K562 (cell line): ENCODE measurements around the gene DNAJB13. TPM values are rescaled to one million over a fixed set of nuclear protein-coding genes. Genes with fewer than 3 reads are reported as not detected.

Experiments
- ARHGAP35 ChIP-seq: fragments of 450-650 bp; IDR thresholded peaks from 2 replicates; pipeline ENCODE4 v1.6.1; 2018; ENCODE audit not compliant: partially characterized antibody
- CBX3 ChIP-seq, 2 experiments: IDR thresholded peaks; 1 replicate in 1 of 2; 2 replicates in 1 of 2; pipeline ENCODE4 v1.6.1; 2012; ENCODE audit warnings: inconsistent platforms in 2 of 2, low read length in 2 of 2, borderline replicate concordance in 1 of 2, control low read depth in 1 of 2
- CHCHD3 ChIP-seq: fragments of 250-450 bp; sonication (Bioruptor Pico); IDR thresholded peaks from 2 replicates; pipeline ENCODE4 v2.1.2; 2022; ENCODE audit warnings: mild to moderate bottlenecking
- FUS ChIP-seq: fragments of 200-400 bp; formaldehyde crosslinking; optimal IDR thresholded peaks from 2 replicates; pipeline ENCODE3; 2017; ENCODE audit warnings: low read depth, low read length
- KLF10 ChIP-seq: fragments of 250-450 bp; sonication (Bioruptor Pico); IDR thresholded peaks from 2 replicates; pipeline ENCODE4 v1.6.1; 2021; ENCODE audit warnings: matching md5 sums
- KLF16 ChIP-seq: IDR thresholded peaks from 2 replicates; pipeline ENCODE4 v1.6.1; 2016; ENCODE audit warnings: antibody characterized with exemption
- MXI1 ChIP-seq: IDR thresholded peaks from 2 replicates; pipeline ENCODE4 v1.6.1; 2011; ENCODE audit warnings: low read depth, mild to moderate bottlenecking, improper control_type of control experiment, low read length
- NONO ChIP-seq, 2 experiments: fragments of 200-400 bp in 1 of 2; fragments of 450-650 bp in 1 of 2; formaldehyde crosslinking in 1 of 2; IDR thresholded peaks; 2 replicates each; pipeline ENCODE4 v1.6.1; 2017; ENCODE audit warnings: low read depth in 2 of 2, mild to moderate bottlenecking in 2 of 2, moderate library complexity in 2 of 2, low read length in 1 of 2
- POLR3A ChIP-seq: IDR thresholded peaks from 2 replicates; pipeline ENCODE4 v1.6.1; 2011; ENCODE audit warnings: borderline replicate concordance, mild to moderate bottlenecking, moderate library complexity; ENCODE audit not compliant: insufficient read length, insufficient read depth; ENCODE audit errors: extremely low read depth
- RBM15 ChIP-seq: fragments of 200-400 bp; formaldehyde crosslinking; IDR thresholded peaks from 2 replicates; pipeline ENCODE4 v1.6.1; 2018; ENCODE audit warnings: mild to moderate bottlenecking, low read length, moderate library complexity; ENCODE audit not compliant: insufficient read depth
- RBM25 ChIP-seq: fragments of 200-400 bp; formaldehyde crosslinking; IDR thresholded peaks from 2 replicates; pipeline ENCODE4 v1.6.1; 2018; ENCODE audit warnings: low read length, low read depth, moderate library complexity; ENCODE audit not compliant: severe bottlenecking
- SRF ChIP-seq, 2 experiments: fragments of 250-450, 450-650 bp in 1 of 2; sonication (Bioruptor Pico) in 1 of 2; sonication (generic) in 1 of 2; formaldehyde crosslinking; IDR thresholded peaks; 2 replicates each; pipeline versions ENCODE4 v1.5.0 to v1.5.1; 2020 to 2022; ENCODE audit warnings: mild to moderate bottlenecking in 1 of 2, missing genetic modification reagents in 1 of 2
- SRSF1 ChIP-seq: fragments of 200-400 bp; formaldehyde crosslinking; IDR thresholded peaks from 2 replicates; pipeline ENCODE4 v1.6.1; 2017; ENCODE audit warnings: mild to moderate bottlenecking, low read depth, low read length, moderate library complexity
- STAT5B ChIP-seq: fragments of 250-450 bp; sonication (Bioruptor Pico); IDR thresholded peaks from 2 replicates; pipeline ENCODE4 v1.8.0; 2021; ENCODE audit warnings: mild to moderate bottlenecking, inconsistent platforms
- TAL1 ChIP-seq: fragments of 450-650 bp; IDR thresholded peaks from 2 replicates; pipeline ENCODE4 v1.6.1; 2016; ENCODE audit warnings: mild to moderate bottlenecking
- ZBTB7A ChIP-seq: IDR thresholded peaks from 2 replicates; pipeline ENCODE4 v1.6.1; 2011; ENCODE audit warnings: low read depth, mild to moderate bottlenecking, low read length, moderate library complexity, borderline replicate concordance; ENCODE audit not compliant: control insufficient read depth
- ZHX1 ChIP-seq: fragments of 150-350 bp; conservative IDR thresholded peaks from 2 replicates; pipeline ENCODE4 v1.6.1; 2014; ENCODE audit warnings: low read length
- ZNF175 ChIP-seq: fragments of 200-800 bp; sonication (Bioruptor generic); IDR thresholded peaks from 2 replicates; pipeline ENCODE4 v1.6.1; 2016; ENCODE audit warnings: low read depth, mild to moderate bottlenecking, missing genetic modification characterization, missing compliant biosample characterization
- ZNF217 ChIP-seq: sonication (generic); formaldehyde crosslinking; IDR thresholded peaks from 2 replicates; pipeline ENCODE4 v1.8.0; 2022; ENCODE audit warnings: mild to moderate bottlenecking, missing genetic modification reagents
- ZNF24 ChIP-seq: fragments of 450-650 bp; IDR thresholded peaks from 2 replicates; pipeline ENCODE4 v1.6.1; 2016
- ZNF324 ChIP-seq: fragments of 250-450 bp; sonication (Bioruptor Pico); IDR thresholded peaks from 2 replicates; pipeline ENCODE4 v1.4.0; 2020; ENCODE audit warnings: mild to moderate bottlenecking
- ZNF699 ChIP-seq: fragments of 250-450 bp; sonication (Bioruptor Pico); IDR thresholded peaks from 2 replicates; pipeline ENCODE4 v1.8.0; 2021; ENCODE audit warnings: mild to moderate bottlenecking, moderate library complexity; ENCODE audit not compliant: insufficient replicate concordance
- polyA plus RNA-seq, 8 experiments: library from polyadenylated mRNA; depleted of rRNA in 4 of 8; stranded (reverse) in 5 of 8; unstranded in 3 of 8; fragments of >200 nt; fragmentation: Nextera tagmentation in 2 of 8; fragmentation: Illumina TruSeq in 1 of 8; extraction: Ambion mirVana in 2 of 8; extraction: Trizol in 1 of 8; gene quantifications; 2 replicates each; pipeline versions ENCODE4 v1.2.1 to v1.2.3, GENCODE V29; 2011 to 2014; ENCODE audit warnings: inconsistent platforms in 1 of 8, missing spikeins in 1 of 8
- total RNA-seq, 7 experiments: library from RNA; depleted of rRNA in 6 of 7; stranded (reverse); fragments of >200 nt in 6 of 7; fragmentation: Illumina TruSeq in 2 of 7; extraction: Trizol in 2 of 7; gene quantifications; 2 replicates each; pipeline versions ENCODE4 v1.2.1 to v1.2.3, GENCODE V29; 2011 to 2021; ENCODE audit warnings: low replicate concordance in 1 of 7
- TF ChIP-seq, protein P1 (sequence below): fragments of 250-450 bp; sonication (Bioruptor Pico); IDR thresholded peaks from 2 replicates; pipeline ENCODE4 v1.8.0; 2022; ENCODE audit warnings: inconsistent platforms
- TF ChIP-seq, protein P2 (sequence below): sonication (generic); formaldehyde crosslinking; IDR thresholded peaks from 2 replicates; pipeline ENCODE4 v1.9.0; 2022; ENCODE audit warnings: mild to moderate bottlenecking, missing genetic modification reagents

Gene DNAJB13
- total and polyA plus RNA-seq, 9 of the 15 experiments (the other 6 are each of a cell fraction or from before 2014, with no cell fraction given), result 0.14 TPM; not detected in 8

DNA sequence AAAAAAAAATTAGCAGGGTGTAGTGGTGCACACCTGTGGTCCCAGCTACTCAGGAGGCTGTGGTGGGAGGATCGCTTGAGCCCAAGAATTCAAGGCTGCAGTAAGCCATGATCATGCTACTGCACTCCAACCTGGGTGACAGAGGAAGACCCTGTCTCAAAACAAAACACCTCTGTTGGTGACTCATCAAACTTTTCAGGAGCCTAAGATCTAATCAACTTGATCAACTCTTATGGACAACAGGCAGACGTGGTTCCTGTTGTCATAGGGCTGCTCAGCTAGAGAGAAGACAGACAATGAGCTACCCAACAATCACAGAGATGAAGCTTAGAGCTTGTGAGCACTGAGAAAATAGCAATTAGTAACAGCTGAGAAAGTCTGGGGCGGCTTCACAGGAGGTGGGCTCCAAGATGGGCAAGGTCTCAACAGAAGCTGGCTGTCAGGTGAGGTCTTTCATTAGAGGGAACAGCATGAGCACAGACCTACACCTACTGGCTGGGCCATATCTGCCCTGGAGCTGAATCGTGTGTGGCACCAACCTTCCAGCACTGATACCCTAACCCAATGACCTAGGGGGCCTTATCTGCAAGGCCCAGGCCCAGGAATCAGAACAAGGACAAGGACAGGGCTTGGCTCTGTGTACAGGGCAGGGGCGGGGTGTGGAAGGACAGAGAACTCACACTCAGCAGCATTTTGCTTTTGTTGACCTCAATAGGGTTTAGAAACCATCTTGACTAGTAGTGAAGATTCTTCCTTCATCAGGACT lies 65.3 kb downstream of the DNAJB13 start (continued):
- TF ChIP-seq NONO (IDR thresholded peaks at IDR 0.05; ENCODE audit: low read depth in 2 of 2, low read length in 1 of 2) (no peak), RBM25 (no peak), ARHGAP35 (no peak), SRF (CRISPR knock-in tag; IDR thresholded peaks at IDR 0.05) (no peak), CBX3 (IDR thresholded peaks at IDR 0.05; ENCODE audit: borderline replicate concordance in 1 of 2, low read length in 2 of 2) (no peak), TAL1 (peak; percentile 97), ZBTB7A (peak; percentile 71; the same call in 1 of the 2 replicates), ZNF699 (CRISPR knock-in tag) (no peak), STAT5B (no peak), CHCHD3 (CRISPR knock-in tag) (no peak), ZNF217 (CRISPR knock-in tag) (no peak), ZNF324 (CRISPR knock-in tag) (no peak), FUS (no peak), ZHX1 (no peak), MXI1 (peak; percentile 51; the same call in 1 of the 2 replicates), POLR3A (no peak), ZNF24 (no peak), RBM15 (no peak), KLF16 (peak; percentile 89), ZNF175 (CRISPR knock-in tag) (no peak), SRSF1 (no peak), KLF10 (CRISPR knock-in tag) (no peak)
- TF ChIP-seq, protein P1, sequence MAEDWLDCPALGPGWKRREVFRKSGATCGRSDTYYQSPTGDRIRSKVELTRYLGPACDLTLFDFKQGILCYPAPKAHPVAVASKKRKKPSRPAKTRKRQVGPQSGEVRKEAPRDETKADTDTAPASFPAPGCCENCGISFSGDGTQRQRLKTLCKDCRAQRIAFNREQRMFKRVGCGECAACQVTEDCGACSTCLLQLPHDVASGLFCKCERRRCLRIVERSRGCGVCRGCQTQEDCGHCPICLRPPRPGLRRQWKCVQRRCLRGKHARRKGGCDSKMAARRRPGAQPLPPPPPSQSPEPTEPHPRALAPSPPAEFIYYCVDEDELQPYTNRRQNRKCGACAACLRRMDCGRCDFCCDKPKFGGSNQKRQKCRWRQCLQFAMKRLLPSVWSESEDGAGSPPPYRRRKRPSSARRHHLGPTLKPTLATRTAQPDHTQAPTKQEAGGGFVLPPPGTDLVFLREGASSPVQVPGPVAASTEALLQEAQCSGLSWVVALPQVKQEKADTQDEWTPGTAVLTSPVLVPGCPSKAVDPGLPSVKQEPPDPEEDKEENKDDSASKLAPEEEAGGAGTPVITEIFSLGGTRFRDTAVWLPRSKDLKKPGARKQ (CRISPR knock-in tag), result no peak
- TF ChIP-seq, protein P2, sequence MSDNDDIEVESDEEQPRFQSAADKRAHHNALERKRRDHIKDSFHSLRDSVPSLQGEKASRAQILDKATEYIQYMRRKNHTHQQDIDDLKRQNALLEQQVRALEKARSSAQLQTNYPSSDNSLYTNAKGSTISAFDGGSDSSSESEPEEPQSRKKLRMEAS (CRISPR knock-in tag), result no peak
